ENCODE measurements around the gene SET.
A peak's percentile ranks its signal among the peaks of the same experiment; 100 is the strongest.
"Not testable (repeated sequence)": the region's sequence is repeated elsewhere in the genome, so short reads cannot be mapped to it uniquely, and the experiment has no call there.

Gene SET

DNA sequence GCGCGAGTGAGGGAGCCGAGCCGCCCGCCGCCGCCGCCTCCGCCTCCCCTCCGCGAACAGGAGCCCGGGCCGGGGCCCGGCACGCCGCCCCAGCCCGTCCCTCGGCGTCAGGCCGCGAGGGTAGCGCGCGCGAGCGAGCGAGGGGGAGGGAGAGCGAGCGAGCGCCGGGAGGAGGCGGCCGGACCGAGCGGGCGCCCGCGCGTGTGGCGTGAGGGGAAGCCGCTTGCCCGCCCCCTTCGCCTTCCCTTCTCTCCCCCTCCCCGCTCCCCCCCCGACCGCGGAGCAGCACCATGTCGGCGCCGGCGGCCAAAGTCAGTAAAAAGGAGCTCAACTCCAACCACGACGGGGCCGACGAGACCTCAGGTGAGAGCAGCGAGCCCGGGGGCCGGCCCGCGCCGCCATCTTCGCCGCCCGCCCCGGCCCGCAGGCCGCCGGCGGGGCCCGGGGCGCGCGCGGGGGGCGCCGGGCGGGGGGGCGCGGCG lies 312 bp downstream of the SET start:
- DNase-seq = no peak

DNA sequence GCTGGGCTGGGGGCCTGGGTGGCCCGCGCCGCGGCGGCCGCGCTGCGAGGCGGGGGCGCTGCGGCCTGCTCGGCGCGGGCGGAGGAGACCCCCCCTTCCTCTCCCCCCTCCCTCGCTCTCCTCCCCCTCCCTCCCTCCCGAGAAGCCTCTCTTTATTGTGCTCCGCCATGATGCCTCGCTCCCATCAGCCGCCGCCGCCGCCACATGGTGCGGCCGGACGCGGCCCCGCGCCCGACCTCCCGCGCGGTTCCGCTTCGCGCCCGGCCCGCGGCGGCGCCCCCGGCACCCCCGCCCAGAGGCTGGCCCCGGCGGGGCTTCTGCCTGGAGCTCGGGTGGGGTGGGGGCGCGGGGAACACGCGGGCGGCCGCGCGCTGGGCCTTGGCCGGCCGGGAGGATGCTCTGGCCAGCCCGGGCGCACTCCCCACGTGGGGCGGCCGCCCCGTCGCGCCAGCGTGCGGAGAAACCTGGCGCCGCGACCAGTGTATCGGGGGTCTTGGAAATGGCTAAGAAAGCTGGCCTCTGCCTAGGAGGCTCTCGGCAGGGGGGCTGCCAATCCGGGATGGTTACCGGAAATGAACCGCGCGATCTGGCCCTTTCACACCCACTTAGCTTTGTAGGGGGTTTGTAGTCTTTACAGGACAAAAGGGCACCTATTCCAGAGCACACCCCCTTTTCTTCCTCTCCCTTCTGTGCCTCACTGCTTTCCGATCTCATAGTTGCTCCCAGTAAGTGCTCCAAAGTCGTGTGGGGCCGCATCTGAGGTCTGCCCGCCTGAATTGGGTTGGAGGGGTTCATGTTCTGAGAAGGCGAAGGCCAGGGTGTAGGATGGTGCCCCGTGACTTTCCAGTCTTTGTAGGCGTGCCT lies 1.0 kb downstream of the SET start:
- peak; percentile 59 for DNase-seq

- DNase-seq = no peak
Measured at GRCh38 chr9:128690684-128691034, 1.6 kb downstream of the SET start.

- not testable (repeated sequence) for DNase-seq
Measured at GRCh38 chr9:128693738-128694137, 4.7 kb downstream of the SET start.

- no peak for DNase-seq
Measured at GRCh38 chr9:128694344-128694743, 5.3 kb downstream of the SET start.

- DNase-seq = no peak
Measured at GRCh38 chr9:128696923-128697707, 8.1 kb downstream of the SET start.

DNA sequence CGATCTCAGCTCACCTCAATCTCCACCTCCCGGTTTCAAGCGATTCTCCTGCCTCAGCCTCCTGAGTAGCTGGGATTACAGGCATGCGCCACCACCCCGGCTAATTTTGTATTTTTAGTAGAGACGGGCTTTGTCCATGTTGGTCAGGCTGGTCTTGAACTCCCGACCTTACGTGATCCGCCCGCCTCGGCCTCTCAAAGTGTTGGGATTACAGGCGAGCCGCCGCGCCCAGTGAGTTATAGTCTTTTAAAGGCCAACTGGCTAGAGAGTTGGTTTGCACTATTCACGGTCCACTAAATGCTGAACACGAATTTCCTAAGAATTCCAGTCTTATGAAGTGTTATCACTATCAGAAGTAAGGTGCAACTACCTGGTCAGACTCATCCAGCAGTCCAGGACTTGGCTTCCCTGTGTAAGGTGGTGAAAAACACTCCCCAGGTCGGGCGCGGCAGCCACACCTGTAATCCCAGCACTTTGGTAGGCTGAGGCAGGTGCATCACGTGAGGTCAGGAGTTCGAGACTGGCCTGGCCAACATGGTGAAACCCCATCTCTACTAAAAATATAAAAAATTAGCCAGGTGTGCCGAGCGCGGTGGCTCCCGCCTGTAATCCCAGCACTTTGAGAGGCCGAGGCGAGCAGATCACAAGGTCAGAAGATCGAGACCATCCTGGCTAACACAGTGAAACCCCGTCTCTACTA lies 10.2 kb downstream of the SET start:
- DNase-seq = not testable (repeated sequence)

- no peak for DNase-seq
Measured at GRCh38 chr9:128701227-128701854, 12.3 kb downstream of the SET start.

GRCh38 chr9:128702445-128702948 lies 13.5 kb downstream of the SET start, which contains the start of gene PKN3:
TSS of gene PKN3 (plus strand) at chr9:128702503. CDS start at chr9:128702916, 413 bp downstream.
- peak; percentile 89 for DNase-seq

DNA sequence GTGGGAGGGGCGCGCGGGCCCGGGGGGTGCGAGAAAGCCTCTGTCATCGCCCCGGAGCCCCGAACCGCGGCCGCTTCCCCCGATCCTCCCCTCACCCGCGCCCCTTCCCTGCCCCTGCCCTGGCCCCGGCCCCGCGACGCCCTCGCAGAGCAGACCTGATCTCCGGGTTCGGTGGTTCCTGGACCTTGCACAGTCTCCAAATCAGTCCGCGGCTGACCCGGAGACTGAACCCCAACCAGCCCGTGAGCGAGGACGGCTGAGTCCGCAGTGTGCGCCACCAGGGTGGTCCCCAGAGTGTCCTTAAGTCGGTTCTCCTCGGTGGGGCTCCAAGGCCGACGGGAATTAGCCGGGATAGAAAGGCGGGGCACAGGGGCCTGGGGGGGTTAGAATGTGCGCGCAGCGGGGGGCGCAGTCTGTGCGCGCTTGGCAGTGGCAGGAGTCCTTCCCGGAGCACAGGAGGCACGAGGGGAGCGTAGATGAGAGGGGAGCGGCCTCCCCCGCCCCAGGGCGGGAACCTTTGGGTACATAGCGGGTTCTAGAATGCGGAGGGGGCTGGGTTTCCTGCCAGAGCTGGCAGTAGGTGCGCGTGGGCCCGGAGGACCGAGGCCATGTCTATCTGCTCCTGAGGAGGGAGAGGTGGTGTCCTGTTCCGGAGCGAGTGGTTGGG lies 14.1 kb downstream of the SET start:
- no peak for DNase-seq

DNA sequence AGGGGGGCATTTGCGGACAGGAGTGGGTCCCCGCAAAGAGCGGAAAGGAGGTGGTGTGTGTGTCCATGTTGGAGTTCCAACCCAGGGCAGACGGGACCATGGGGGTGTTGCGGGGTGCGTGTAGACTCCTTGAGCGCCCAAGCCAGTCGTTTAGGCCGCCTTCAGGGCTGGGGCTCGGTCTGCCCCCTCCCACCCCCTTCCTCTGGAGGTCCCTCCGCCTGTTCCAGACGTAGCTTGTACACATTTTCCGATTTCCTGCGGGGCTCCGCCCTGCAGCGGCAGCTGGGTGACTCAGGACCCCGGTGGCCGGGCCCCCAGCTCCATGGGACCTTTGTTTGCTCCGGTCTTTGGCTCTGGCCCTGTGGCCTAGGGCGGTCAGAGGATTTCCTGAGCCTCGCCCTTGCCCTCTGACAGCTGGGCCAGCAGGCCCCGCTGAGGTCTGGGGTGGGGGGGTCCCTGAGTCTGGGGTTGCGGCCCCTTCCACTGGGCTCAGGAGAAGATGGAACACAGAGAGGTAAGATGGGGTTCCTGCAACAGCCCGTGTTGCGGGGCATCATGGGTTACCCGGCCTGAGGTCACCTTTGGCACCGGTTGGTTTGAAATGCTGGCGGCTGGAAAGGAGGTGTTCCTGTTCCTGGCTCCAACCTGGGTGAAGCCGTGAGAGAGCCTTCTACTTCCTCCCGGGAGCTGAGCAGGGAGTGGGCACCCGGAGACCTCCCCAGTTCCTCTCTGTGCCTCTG lies 14.8 kb downstream of the SET start:
- no peak for DNase-seq

- no peak for DNase-seq
Measured at GRCh38 chr9:128704356-128704670, 15.3 kb downstream of the SET start.

- DNase-seq = no peak
Measured at GRCh38 chr9:128705051-128705965, 16.3 kb downstream of the SET start.

DNA sequence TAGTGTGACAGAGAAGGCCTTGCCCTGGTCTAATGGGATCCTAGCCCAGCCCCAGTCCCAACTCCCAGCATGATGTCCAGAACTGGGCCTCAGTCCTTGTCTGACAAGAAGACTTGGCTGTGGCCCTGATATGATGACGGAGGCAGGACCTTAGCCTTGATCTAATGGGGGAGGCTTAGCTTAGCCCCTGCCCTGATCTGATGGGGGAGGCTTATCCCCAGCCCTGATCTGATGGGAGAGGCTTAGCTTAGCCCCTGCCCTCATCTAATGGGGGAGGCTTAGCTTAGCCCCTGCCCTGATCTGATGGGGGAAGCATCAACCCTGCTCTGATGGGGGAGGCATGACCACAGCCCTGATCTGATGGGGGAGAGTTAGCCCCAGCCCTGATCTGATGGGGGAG lies 17.0 kb downstream of the SET start:
- DNase-seq = no peak

DNA sequence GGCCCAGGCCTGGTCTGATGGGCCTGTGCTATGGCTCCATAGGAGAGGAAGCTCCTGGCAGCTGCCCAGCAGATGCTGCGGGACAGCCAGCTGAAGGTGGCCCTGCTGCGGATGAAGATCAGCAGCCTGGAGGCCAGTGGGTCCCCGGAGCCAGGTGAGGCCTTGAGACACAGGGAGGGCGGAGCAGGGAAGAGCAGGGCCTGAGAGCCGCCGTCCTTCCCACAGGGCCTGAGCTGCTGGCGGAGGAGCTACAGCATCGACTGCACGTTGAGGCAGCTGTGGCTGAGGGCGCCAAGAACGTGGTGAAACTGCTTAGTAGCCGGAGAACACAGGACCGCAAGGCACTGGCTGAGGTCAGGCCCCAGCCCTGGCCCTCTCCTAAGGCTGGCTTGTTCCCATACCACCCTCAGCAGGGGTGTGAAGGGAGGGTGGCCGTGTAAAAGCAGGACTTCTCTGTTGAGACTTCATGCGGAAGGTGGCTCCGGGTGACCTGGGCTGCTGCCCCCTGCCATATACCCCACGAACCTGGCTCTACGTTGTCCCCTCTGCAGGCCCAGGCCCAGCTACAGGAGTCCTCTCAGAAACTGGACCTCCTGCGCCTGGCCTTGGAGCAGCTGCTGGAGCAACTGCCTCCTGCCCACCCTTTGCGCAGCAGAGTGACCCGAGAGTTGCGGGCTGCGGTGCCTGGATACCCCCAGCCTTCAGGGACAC lies 17.8 kb downstream of the SET start:
- no peak for DNase-seq

- no peak for DNase-seq
Measured at GRCh38 chr9:128707446-128707845, 18.4 kb downstream of the SET start.

DNA sequence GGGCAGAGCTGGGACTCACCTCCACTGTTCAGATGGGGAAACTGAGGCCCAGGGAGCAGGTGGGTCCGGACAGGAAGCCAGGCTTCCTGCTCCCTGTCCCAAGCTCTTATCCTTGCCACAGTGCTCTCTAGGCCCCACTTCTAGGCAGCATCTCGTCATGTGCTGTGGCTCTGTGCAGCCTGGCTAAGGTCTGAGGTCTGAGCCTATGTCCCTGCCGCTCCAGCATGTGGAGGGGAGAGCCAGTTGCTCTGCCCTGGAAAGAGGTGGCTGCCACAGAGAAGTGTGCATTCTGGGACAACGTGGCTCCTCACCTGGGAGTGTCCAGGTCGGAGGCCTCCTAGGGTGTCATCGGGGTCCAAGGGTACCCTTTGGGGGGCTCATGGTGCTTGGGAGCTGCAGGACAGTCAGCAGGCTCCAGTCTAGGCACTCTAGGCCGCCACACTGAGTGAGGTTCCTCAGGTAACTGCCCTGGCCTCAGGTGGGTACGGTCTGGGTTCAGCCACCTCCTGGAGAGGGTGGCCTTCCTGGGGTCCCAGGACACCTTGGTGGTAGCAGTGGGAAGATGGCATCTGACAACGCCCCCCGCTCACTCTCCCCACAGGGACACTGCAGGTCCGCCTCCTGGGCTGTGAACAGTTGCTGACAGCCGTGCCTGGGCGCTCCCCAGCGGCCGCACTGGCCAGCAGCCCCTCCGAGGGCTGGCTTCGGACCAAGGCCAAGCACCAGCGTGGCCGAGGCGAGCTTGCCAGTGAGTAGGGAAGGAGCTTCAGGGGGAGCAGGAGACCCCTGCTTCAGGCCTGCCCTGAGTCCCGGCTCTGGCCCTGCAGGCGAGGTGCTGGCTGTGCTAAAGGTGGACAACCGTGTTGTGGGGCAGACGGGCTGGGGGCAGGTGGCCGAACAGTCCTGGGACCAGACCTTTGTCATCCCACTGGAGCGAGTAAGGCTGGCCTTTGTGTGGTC lies 23.7 kb downstream of the SET start:
- no peak for DNase-seq

- DNase-seq = no peak
Measured at GRCh38 chr9:128713411-128713780, 24.4 kb downstream of the SET start.
